Adrenal gland (tissue), 5 donors: ENCODE data around the gene ACAN.

ENCODE experiments used
- CTCF ChIP-seq, 6 experiments: fragments of 450-650 bp in 4 of 6; fragments of 200-600 bp in 2 of 6; sonication (generic) in 1 of 6; IDR thresholded peaks; 1 replicate in 5 of 6; 2 replicates in 1 of 6; pipeline versions ENCODE4 v1.5.1 to v1.8.0; 2016 to 2021; ENCODE audit warnings: antibody characterized with exemption in 6 of 6, mild to moderate bottlenecking in 2 of 6, moderate library complexity in 1 of 6
- POLR2A ChIP-seq, 2 donors: fragments of 450-650 bp; IDR thresholded peaks; one replicate each; pipeline ENCODE4 v1.6.1; 2017; ENCODE audit warnings: antibody characterized with exemption in 2 of 2, mild to moderate bottlenecking in 2 of 2, moderate library complexity in 1 of 2
- donor health status: DM: no; HTN: no; CAD: no.

- no peak for TF ChIP-seq POLR2A (IDR thresholded peaks at IDR 0.05)
- no peak for TF ChIP-seq CTCF (IDR thresholded peaks at IDR 0.05)
These were observed 61.7 kb downstream of the ACAN start for GRCh38 chr15:88864861-88865497.
